ENCODE data around the gene HS3ST3A1. TPM values are rescaled to one million over a fixed set of nuclear protein-coding genes. Genes with fewer than 3 reads are reported as not detected.

HS3ST3A1 gene
- polyA plus RNA-seq, 3 donors, result 0.20 TPM; not detected in 2

GRCh38 chr17:13558588-13558987 lies 43.1 kb downstream of the HS3ST3A1 start:
- peaks cover 0 to 7% (median 3%) of the 10 kb centered on the region in 7 donors for H3K9me3 Mint-ChIP-seq
- H3K4me3 ChIP-seq (replicated peaks in 1 of 3; ENCODE audit: low read depth in 2 of 3, low read length in 3 of 3), result no peak overlapping the region
- H3K79me2 ChIP-seq (ENCODE audit: insufficient read depth, low read length), result no peaks in the 10 kb centered on the region
- peaks cover 0 to 10% of the 10 kb centered on the region in 2 donors for H3K9me3 ChIP-seq (replicated peaks in 1 of 2; ENCODE audit: control insufficient read depth in 1 of 2, insufficient read depth in 1 of 2, low read length in 2 of 2)
- intact Hi-C loops (cut with micrococcal nuclease), result no loop called here
- no peak overlapping the region for H2AFZ ChIP-seq (ENCODE audit: insufficient read depth, low read depth, low read length, poor library complexity, severe bottlenecking)
- H3K27ac Mint-ChIP-seq, result no peak overlapping the region
- H3K36me3 Mint-ChIP-seq, result no peaks in the 10 kb centered on the region
- H3K27ac ChIP-seq (ENCODE audit: low read depth in 1 of 2, low read length in 2 of 2), result no peak overlapping the region
- no peak for TF ChIP-seq CTCF (IDR thresholded peaks at IDR 0.05)
- H3K27me3 Mint-ChIP-seq (ENCODE audit: low read depth in 3 of 3), result peaks cover 0 to 3% (median 3%) of the 10 kb centered on the region in 3 donors
- H4K20me1 ChIP-seq (ENCODE audit: insufficient read depth, low read length), result no peaks in the 10 kb centered on the region
- no peak for DNase-seq
- no peaks in the 10 kb centered on the region for H3K36me3 ChIP-seq (replicated peaks in 1 of 2; ENCODE audit: control insufficient read depth in 1 of 2, insufficient read depth in 2 of 2, low read length in 2 of 2)
- no peak overlapping the region for H3K4me3 Mint-ChIP-seq
- H3K9ac ChIP-seq (ENCODE audit: insufficient read depth, low read length, poor library complexity, severe bottlenecking), result no peak overlapping the region
- 50% methylated on average over 2 of the region's 3 CpGs for WGBS (ENCODE audit: insufficient coverage)
- H3K4me2 ChIP-seq (replicated peaks; ENCODE audit: extremely low read depth, low read length, poor library complexity, severe bottlenecking), result no peak overlapping the region
- no peaks in the 10 kb centered on the region for H3K27me3 ChIP-seq (ENCODE audit: control insufficient read depth in 2 of 2, insufficient read depth in 2 of 2, low read length in 2 of 2)
- H3K4me1 Mint-ChIP-seq, result peaks cover 6% of the 10 kb centered on the region
- no peaks in the 10 kb centered on the region for H3K4me1 ChIP-seq (ENCODE audit: control insufficient read depth in 1 of 2, insufficient read depth in 2 of 2, low read length in 2 of 2)

- H3K9ac ChIP-seq (ENCODE audit: insufficient read depth, low read length, poor library complexity, severe bottlenecking), result no peak overlapping the region
- no peak for TF ChIP-seq CTCF (IDR thresholded peaks at IDR 0.05)
- H3K4me2 ChIP-seq (replicated peaks; ENCODE audit: extremely low read depth, low read length, poor library complexity, severe bottlenecking), result no peak overlapping the region
- intact Hi-C loops (cut with micrococcal nuclease), result no loop called here
- no peak overlapping the region for H2AFZ ChIP-seq (ENCODE audit: insufficient read depth, low read depth, low read length, poor library complexity, severe bottlenecking)
- H3K79me2 ChIP-seq (ENCODE audit: insufficient read depth, low read length), result no peaks in the 10 kb centered on the region
- WGBS (ENCODE audit: insufficient coverage), result 100% methylated on average over 2 of the region's 6 CpGs
- Mint-ChIP-seq H3K27me3 (ENCODE audit: low read depth in 3 of 3) (peaks cover 0 to 3% (median 2%) of the 10 kb centered on the region in 3 donors), H3K4me3 (no peak overlapping the region), H3K9me3 (peaks cover 2 to 10% (median 5%) of the 10 kb centered on the region in 7 donors), H3K27ac (no peak overlapping the region), H3K36me3 (no peaks in the 10 kb centered on the region), H3K4me1 (peaks cover 6% of the 10 kb centered on the region)
- H3K36me3 ChIP-seq (replicated peaks in 1 of 2; ENCODE audit: control insufficient read depth in 1 of 2, insufficient read depth in 2 of 2, low read length in 2 of 2), result no peaks in the 10 kb centered on the region
- no peaks in the 10 kb centered on the region for H3K27me3 ChIP-seq (ENCODE audit: control insufficient read depth in 2 of 2, insufficient read depth in 2 of 2, low read length in 2 of 2)
- H3K4me1 ChIP-seq (ENCODE audit: control insufficient read depth in 1 of 2, insufficient read depth in 2 of 2, low read length in 2 of 2), result no peaks in the 10 kb centered on the region
- no peaks in the 10 kb centered on the region for H4K20me1 ChIP-seq (ENCODE audit: insufficient read depth, low read length)
- no peak overlapping the region for H3K27ac ChIP-seq (ENCODE audit: low read depth in 1 of 2, low read length in 2 of 2)
- peaks cover 0 to 13% of the 10 kb centered on the region in 2 donors for H3K9me3 ChIP-seq (replicated peaks in 1 of 2; ENCODE audit: control insufficient read depth in 1 of 2, insufficient read depth in 1 of 2, low read length in 2 of 2)
- DNase-seq, result no peak
- no peak overlapping the region for H3K4me3 ChIP-seq (replicated peaks in 1 of 3; ENCODE audit: low read depth in 2 of 3, low read length in 3 of 3)
These were observed 44.7 kb downstream of the HS3ST3A1 start for GRCh38 chr17:13557077-13557476.

Data from CD14-positive monocyte (primary cell).